ENCODE data around the gene MB21D2. TPM values are rescaled to one million over a fixed set of nuclear protein-coding genes. Genes with fewer than 3 reads are reported as not detected.
"Not testable (repeated sequence)": the region's sequence is repeated elsewhere in the genome, so short reads cannot be mapped to it uniquely, and the experiment has no call there.

The MB21D2 gene, protein sequence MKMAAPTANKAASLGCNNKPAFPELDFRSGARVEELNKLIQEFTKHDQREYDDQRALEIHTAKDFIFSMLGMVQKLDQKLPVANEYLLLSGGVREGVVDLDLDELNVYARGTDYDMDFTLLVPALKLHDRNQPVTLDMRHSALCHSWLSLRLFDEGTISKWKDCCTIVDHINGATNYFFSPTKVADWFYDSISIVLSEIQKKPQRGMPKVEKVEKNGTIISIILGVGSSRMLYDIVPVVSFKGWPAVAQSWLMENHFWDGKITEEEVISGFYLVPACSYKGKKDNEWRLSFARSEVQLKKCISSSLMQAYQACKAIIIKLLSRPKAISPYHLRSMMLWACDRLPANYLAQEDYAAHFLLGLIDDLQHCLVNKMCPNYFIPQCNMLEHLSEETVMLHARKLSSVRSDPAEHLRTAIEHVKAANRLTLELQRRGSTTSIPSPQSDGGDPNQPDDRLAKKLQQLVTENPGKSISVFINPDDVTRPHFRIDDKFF
- total RNA-seq = 8.6 and 9.4 TPM in 2 replicates

DNA sequence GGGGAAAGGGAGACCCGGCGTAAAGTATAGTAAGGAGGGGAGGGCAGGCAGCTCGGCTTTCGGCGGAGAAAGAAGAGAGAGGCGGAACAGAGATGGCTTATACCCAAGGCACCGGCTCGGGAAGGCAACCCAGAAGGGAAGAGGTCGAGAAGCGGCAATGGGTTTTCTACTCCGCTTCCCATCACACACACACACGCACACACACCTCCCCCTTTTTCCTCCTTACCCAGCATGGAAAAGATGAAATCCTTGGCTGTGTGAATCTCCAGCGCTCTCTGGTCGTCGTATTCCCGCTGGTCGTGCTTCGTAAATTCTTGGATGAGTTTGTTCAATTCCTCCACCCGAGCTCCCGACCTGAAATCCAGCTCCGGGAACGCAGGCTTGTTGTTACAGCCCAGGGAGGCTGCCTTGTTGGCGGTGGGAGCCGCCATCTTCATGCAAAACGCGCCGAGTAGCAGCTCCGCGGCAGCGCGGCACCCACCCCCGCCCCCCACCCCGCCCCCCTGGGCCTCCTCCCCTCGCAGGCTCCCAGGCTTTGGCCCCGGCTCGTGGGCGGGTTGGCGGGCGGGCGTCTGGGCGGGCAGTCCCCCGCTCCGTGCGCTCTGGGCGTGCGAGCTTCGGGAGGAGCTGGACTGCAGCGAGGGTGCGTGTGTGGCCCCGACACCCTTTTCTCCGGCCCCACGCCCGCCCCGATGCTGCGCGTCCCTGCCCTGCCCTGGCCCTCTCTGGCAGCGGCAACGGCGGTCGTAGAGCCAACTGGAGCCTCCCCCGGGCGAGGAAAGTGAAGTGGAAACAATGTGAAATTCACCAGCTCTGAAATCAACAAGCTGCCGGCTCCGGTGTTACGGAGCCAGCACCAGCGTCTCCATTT lies at the start of gene MB21D2:
TSS of gene MB21D2 (minus strand) at position 453 of the 871 bp plus-strand sequence. CDS start at position 437, 16 bp downstream.
- Mint-ChIP-seq H3K4me1 (peaks cover 46% of the 10 kb centered on the region), H3K27me3 (peaks cover 49% of the 10 kb centered on the region), H3K9me3 (no peaks in the 10 kb centered on the region), H3K36me3 (ENCODE audit: low read depth) (peaks cover 3% of the 10 kb centered on the region), H3K4me3 (peak within 1 kb of the TSS; percentile 96), H3K27ac (peak within 1 kb of the TSS; percentile 92)
- intact Hi-C loops (cut with micrococcal nuclease) = loop anchor here (1.0 to 2.0 kb wide), 8 partner anchors 17 to 123 kb away; no protein-coding TSS in a partner anchor
- DNase-seq = peak; percentile 91

DNA sequence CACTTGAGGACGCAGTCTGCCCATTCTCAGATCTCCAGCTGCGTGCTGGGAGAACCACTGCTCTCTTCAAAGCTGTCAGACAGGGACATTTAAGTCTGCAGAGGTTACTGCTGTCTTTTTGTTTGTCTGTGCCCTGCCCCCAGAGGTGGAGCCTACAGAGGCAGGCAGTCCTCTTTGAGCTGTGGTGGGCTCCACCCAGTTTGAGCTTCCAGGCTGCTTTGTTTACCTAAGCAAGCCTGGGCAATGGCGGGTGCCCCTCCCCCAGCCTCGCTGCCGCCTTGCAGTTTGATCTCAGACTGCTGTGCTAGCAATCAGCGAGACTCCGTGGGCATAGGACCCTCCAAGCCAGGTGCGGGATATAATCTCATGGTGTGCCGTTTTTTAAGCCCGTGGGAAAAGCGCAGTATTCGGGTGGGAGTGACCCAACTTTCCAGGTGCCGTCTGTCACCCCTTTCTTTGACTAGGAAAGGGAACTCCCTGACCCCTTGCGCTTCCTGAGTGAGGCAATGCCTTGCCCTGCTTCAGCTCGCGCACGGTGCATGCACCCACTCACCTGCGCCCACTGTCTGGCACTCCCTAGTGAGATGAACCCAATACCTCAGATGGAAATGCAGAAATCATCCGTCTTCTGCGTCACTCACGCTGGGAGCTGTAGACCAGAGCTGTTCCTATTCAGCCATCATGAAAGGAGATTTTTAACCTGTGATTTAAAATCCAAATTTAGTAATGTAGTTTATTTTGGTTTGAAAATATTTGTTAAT lies 47.5 kb upstream of the MB21D2 start:
- intact Hi-C loops (cut with micrococcal nuclease) = loop anchor here (5.0 kb wide), 1 partner anchor 288 kb away; no protein-coding TSS in a partner anchor
- H3K4me1 Mint-ChIP-seq; DNase-seq; H3K36me3 Mint-ChIP-seq (ENCODE audit: low read depth); H3K4me3 Mint-ChIP-seq; H3K27ac Mint-ChIP-seq: not testable (repeated sequence)
- peaks cover 20% of the 10 kb centered on the region for H3K9me3 Mint-ChIP-seq
- H3K27me3 Mint-ChIP-seq = peaks cover 15% of the 10 kb centered on the region

DNA sequence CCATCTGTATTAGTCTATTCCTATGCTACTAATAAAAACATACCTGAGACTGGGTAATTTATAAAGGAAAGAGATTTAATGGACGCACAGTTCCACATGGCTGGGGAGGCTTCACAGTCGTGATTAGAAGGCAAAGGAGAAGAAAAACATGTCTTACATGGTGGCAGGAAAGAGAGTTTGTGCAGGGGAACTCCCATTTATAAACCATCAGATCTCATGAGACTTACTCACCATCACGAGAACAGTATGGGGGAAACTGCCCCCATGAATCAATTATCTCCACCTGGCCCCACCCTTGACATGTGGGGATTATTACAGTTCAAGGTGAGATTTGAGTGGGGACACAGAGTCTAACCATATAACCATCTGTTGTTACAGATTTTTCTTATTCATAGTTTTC lies 42.1 kb upstream of the MB21D2 start:
- Mint-ChIP-seq H3K9me3 (peaks cover 7% of the 10 kb centered on the region), H3K4me3 (no peak overlapping the region), H3K4me1 (peaks cover 24% of the 10 kb centered on the region), H3K27me3 (no peaks in the 10 kb centered on the region), H3K27ac (no peak overlapping the region), H3K36me3 (ENCODE audit: low read depth) (no peaks in the 10 kb centered on the region)
- peak; percentile 55 for DNase-seq
- intact Hi-C loops (cut with micrococcal nuclease) = loop anchor here (2.0 to 5.0 kb wide), 3 partner anchors 61 to 141 kb away; no protein-coding TSS in a partner anchor

DNA sequence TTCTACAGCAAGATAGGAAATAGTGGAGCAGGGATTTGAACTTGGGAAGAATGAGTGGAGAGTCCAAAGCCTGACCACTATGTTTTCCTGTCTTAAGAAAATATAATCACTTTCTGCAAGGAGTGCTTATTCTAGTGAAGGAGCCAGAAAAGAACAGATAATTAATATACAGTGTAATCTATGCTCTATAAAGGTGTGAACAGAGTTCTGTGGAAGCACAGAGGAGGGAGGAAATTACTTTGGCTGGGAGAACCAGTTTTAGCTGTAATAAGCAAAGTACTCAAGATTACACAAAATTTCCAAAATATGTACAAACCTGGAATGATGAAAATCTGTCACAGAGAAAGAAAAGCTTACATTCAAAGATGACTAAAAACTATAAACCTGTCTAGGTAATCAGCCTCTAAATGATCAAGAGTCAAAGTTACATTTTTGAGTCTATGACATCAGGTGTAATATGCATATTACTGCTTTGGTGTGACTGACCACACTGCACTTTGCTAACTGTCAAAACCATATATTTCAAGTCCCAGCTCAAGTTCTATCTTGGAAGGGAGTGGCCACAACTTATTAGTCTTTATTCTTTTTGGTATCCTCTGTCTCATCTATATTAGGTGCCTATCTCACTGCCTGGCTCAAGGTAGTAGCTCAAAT lies 40.7 kb upstream of the MB21D2 start:
- intact Hi-C loops (cut with micrococcal nuclease) = loop anchor here (1.0 to 5.0 kb wide), 4 partner anchors 60 to 140 kb away; no protein-coding TSS in a partner anchor
- no peaks in the 10 kb centered on the region for H3K36me3 Mint-ChIP-seq (ENCODE audit: low read depth)
- no peaks in the 10 kb centered on the region for H3K27me3 Mint-ChIP-seq
- no peak for DNase-seq
- H3K4me1 Mint-ChIP-seq = peaks cover 24% of the 10 kb centered on the region
- peak overlapping the region; percentile 78 for H3K27ac Mint-ChIP-seq
- peak overlapping the region; percentile 15 for H3K4me3 Mint-ChIP-seq
- peaks cover 7% of the 10 kb centered on the region for H3K9me3 Mint-ChIP-seq

DNA sequence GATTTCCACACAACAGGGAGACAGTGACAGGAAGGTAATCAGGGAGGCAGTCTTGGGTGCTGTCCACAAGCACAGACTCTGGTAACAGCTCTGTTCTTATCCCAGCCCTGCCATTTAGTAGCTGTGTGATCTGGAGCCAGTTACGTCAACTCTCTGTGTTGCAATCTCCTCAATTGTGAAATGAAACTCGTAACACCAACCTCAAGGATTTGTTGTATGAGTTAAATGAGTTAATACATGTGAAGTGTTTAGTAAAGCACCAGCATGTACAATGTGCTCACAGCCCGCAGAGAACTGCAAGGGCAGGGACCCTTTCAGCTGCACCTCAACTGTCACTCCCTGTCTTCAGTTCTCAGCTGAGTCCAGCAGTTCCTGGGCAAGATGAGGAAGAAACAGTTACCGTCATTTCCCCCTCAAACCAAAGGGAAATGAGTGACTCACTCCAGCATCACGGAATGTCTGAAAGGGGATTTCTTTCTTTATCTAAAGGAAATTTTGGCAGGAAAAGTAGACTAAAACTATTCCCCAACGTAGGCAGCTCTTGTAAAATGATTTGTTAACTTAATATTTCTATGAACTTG lies 39.9 kb upstream of the MB21D2 start:
- H3K9me3 Mint-ChIP-seq = peaks cover 7% of the 10 kb centered on the region
- DNase-seq = peak; percentile 67
- intact Hi-C loops (cut with micrococcal nuclease) = loop anchor here (1.0 to 5.0 kb wide), 6 partner anchors 39 to 139 kb away; no protein-coding TSS in a partner anchor
- H3K27me3 Mint-ChIP-seq = no peaks in the 10 kb centered on the region
- peaks cover 24% of the 10 kb centered on the region for H3K4me1 Mint-ChIP-seq
- no peaks in the 10 kb centered on the region for H3K36me3 Mint-ChIP-seq (ENCODE audit: low read depth)
- H3K4me3 Mint-ChIP-seq = peak overlapping the region; percentile 24
- peak overlapping the region; percentile 78 for H3K27ac Mint-ChIP-seq

DNA sequence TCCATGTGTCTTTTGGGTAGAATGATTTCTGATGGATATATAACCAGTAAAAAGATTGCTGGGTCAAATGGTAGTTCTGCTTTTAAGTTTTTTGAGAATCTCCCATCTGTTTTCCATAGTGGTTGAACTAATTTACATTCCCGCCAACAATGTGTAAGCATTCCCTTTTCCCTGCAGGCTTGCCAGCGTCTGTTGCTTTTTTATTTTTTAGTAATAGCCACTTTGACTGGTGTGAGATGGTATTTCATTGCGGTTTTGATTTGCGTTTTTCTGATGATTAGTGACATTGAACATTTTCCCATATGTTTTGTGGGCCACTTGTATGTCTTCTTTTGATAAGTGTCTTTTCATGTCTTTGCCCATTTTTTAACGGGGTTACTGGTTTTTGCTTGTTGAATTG lies 36.3 kb upstream of the MB21D2 start:
- no peaks in the 10 kb centered on the region for H3K27me3 Mint-ChIP-seq

DNA sequence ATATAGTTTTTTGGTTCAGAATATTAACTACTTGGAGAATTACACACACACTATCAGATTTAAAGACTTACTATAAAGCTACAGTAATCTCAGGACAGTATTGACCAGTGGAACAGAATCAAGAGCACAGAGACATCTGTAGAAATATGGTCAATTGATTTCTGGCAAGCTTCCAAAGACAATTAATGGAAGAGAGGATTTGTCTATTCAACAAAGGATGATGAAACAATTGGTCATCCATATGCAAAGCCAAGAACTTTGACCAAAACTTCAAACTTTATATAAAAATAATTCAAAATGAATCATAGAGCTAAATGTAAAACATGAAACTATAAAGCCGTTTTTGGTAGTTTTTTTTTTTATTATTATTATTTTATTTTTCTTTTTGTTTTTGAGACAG lies 29.8 kb upstream of the MB21D2 start:
- Mint-ChIP-seq H3K27me3 (peaks cover 13% of the 10 kb centered on the region), H3K4me1 (no peaks in the 10 kb centered on the region), H3K9me3 (no peaks in the 10 kb centered on the region), H3K4me3 (no peak overlapping the region), H3K27ac (no peak overlapping the region), H3K36me3 (ENCODE audit: low read depth) (no peaks in the 10 kb centered on the region)
- intact Hi-C loops (cut with micrococcal nuclease) = no loop called here
- no peak for DNase-seq

More for the DNA sequence above, 36.3 kb upstream of the MB21D2 start:
- no peaks in the 10 kb centered on the region for H3K36me3 Mint-ChIP-seq (ENCODE audit: low read depth)
- intact Hi-C loops (cut with micrococcal nuclease) = no loop called here
- peaks cover 19% of the 10 kb centered on the region for H3K4me1 Mint-ChIP-seq
- H3K9me3 Mint-ChIP-seq = peaks cover under 1% of the 10 kb centered on the region
- no peak for DNase-seq
- H3K27ac Mint-ChIP-seq = no peak overlapping the region
- no peak overlapping the region for H3K4me3 Mint-ChIP-seq

DNA sequence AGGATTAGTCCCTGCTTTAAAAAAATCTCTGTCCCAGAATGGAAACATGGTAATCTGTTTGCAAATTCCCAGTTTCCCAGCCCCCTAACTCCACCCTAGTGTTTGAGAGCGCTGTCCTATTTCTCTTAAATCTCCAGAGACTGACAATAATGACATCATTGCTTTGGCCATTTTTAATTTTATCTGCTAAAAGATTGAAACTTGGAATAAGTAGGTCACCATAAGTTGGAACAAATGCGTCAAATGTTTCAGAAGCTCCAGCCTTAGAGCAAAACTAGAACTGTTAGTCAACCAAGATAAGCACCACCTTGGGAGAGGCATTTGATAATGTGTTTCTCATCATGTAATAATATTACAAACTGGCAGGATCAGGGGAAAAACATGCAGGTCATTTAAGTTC lies 25.7 kb upstream of the MB21D2 start:
- H3K36me3 Mint-ChIP-seq (ENCODE audit: low read depth) = peaks cover 1% of the 10 kb centered on the region
- no peak for DNase-seq
- H3K27ac Mint-ChIP-seq = no peak overlapping the region
- intact Hi-C loops (cut with micrococcal nuclease) = no loop called here
- no peaks in the 10 kb centered on the region for H3K4me1 Mint-ChIP-seq
- peaks cover 15% of the 10 kb centered on the region for H3K27me3 Mint-ChIP-seq
- H3K9me3 Mint-ChIP-seq = no peaks in the 10 kb centered on the region
- H3K4me3 Mint-ChIP-seq = no peak overlapping the region

DNA sequence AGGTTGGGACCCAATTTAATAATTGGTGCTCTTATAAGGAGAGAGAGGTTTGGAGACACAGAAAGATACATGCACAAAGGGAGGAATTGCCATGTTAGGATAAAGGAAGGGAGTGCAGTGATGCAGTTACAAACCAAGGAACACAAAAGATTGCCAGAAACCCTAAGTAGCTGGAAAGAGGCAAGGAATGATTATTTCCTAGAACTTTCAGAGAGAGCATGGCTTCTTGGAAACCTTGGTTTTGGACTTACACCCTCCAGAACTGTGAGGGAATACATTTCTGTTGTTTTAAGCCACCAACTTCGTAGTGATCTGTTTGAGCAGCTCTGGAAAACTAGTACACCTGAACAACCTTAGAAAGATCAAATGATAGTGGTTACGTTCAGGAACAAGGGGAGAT lies 25.0 kb upstream of the MB21D2 start:
- peaks cover 15% of the 10 kb centered on the region for H3K27me3 Mint-ChIP-seq
- H3K4me3 Mint-ChIP-seq = no peak overlapping the region
- peaks cover 2% of the 10 kb centered on the region for H3K36me3 Mint-ChIP-seq (ENCODE audit: low read depth)
- H3K9me3 Mint-ChIP-seq = no peaks in the 10 kb centered on the region
- intact Hi-C loops (cut with micrococcal nuclease) = no loop called here
- no peak for DNase-seq
- no peaks in the 10 kb centered on the region for H3K4me1 Mint-ChIP-seq
- no peak overlapping the region for H3K27ac Mint-ChIP-seq

DNA sequence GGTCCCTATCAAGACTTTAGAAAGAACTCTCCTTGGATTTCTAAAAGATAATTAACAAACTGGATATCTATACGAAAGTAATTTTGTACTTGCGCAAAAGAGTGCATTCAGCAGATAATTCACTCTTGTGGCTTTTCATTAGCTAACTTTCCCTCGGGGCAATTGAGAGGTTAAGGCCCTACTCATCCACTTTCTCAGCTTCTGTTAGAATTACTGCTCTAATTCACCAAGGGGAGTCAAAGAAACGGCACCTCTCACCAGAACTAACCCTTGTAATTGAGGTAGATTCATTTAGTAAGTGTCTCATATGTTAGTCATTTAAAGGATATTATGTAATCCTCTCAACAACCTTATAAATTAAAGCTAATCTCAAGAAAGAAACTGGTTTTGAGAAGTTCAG lies 22.5 kb upstream of the MB21D2 start:
- Mint-ChIP-seq H3K4me3 (no peak overlapping the region), H3K4me1 (peaks cover 4% of the 10 kb centered on the region), H3K9me3 (no peaks in the 10 kb centered on the region), H3K27ac (no peak overlapping the region), H3K27me3 (peaks cover 8% of the 10 kb centered on the region), H3K36me3 (ENCODE audit: low read depth) (peaks cover 2% of the 10 kb centered on the region)
- intact Hi-C loops (cut with micrococcal nuclease) = no loop called here
- DNase-seq = no peak

DNA sequence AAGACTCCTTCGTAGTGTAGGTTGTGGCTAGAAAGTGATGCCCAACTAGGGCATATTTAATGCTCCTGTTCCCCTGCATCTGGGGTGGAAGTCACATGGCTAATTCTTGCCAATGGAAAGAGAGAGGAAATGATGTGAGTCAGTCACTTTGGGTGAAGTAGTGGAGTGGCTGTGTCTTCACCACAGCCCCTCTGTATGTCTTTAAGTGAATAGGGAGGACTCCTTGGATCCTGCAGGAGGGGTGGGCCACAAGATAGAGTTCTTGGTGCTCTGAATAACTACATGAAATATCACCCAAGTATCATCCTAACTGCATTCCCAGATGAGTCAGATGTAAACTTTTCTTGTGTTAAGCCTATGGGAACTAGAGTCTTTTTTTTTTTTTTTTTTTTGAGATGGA lies 17.8 kb upstream of the MB21D2 start:
- no peaks in the 10 kb centered on the region for H3K9me3 Mint-ChIP-seq
- H3K4me3 Mint-ChIP-seq = no peak overlapping the region
- peaks cover 2% of the 10 kb centered on the region for H3K36me3 Mint-ChIP-seq (ENCODE audit: low read depth)
- H3K27me3 Mint-ChIP-seq = peaks cover 2% of the 10 kb centered on the region
- DNase-seq = no peak
- peaks cover 9% of the 10 kb centered on the region for H3K4me1 Mint-ChIP-seq
- no peak overlapping the region for H3K27ac Mint-ChIP-seq
- intact Hi-C loops (cut with micrococcal nuclease) = no loop called here

DNA sequence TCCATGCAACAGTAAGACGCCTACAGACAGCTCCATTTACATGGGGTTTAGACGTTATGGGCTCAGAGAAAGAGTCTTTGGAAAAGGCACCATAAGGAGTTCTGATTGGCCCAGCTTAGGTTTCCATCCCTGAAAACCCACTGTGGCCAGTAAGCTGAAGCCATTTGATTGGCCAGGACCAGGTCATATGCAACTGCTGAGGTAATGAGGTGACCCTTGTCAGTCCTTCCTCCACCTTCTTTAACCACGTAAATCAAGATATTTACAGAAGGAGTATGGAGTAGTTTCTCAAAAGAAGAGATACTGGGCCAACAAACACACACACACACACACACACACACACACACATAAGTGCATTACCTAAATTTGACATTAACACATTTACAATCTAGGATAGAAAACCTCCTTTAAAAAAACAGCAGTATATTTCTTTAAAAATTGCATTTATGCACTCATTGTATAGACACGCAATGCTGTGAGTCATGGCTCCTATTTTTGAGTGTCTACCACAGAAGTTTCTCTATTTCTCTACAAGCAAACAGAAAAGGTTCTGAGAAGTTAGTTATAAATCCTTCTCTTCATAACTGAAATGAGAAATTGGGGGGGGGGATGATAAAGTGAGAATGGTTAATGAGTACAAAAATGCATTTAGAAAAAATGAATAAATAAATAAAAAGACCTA lies 16.3 kb upstream of the MB21D2 start:
- intact Hi-C loops (cut with micrococcal nuclease) = loop anchor here (1.0 kb wide), 1 partner anchor 16 kb away; no protein-coding TSS in a partner anchor
- peaks cover 9% of the 10 kb centered on the region for H3K4me1 Mint-ChIP-seq
- H3K27ac Mint-ChIP-seq = peak overlapping the region; percentile 82
- H3K9me3 Mint-ChIP-seq = no peaks in the 10 kb centered on the region
- peaks cover 2% of the 10 kb centered on the region for H3K27me3 Mint-ChIP-seq
- DNase-seq = no peak
- H3K4me3 Mint-ChIP-seq = no peak overlapping the region
- H3K36me3 Mint-ChIP-seq (ENCODE audit: low read depth) = peaks cover 2% of the 10 kb centered on the region

Measured in activated CD4-positive, alpha-beta T cell treated with anti-CD3 and anti-CD28 coated beads, Interleukin-2, amount 10 ng/mL, durations not matched to agents 24 days and 14 days (primary cell).